ENCODE results near the gene OR1J1.

OR1J1 gene

DNA sequence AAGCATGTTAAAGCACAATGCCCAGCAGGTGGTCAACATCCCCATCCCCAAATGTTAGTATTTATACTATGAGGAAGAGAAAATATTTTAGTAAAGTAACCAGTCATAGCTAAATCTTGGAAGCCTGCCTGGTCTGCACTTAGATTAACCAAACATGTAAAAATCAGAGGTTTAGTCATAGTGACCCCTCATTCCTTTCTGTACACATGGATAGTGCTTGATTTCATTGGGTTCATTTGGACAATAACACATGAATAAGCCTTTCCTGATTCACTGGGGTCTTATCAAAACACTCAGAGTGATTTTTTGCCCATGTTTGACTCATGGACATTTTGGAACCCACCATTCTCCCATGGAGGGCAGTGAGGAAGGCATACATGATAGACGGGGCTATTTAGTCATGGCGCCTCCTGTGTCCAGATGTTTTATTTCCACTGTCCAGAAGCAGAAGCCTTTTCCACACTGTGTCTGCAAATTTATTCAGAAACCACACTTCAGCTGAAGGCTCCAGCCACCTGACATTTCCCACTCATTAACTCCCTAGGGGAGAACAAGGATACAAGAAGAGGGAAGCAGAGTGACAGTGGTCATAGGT is 32.5 kb downstream of the OR1J1 start:
- H3K9me3 ChIP-seq (ENCODE audit: control insufficient read depth in 2 of 2, low read length in 2 of 2): no peaks in the 10 kb centered on the region
- no peak overlapping the region for H3K9ac ChIP-seq (ENCODE audit: low read length in 2 of 2)
- no peaks in the 10 kb centered on the region for H3K27me3 ChIP-seq (ENCODE audit: control insufficient read depth in 1 of 2, insufficient read depth in 2 of 2, low read length in 2 of 2)
- no peaks in the 10 kb centered on the region for H3K36me3 ChIP-seq (ENCODE audit: control insufficient read depth in 2 of 2, insufficient read depth in 2 of 2, low read length in 2 of 2)
- H3K27ac ChIP-seq (ENCODE audit: low read length): no peak overlapping the region
- H3K4me1 ChIP-seq (ENCODE audit: control insufficient read depth, insufficient read depth, low read length): peaks cover 6% of the 10 kb centered on the region
- no peak overlapping the region for H3K4me3 ChIP-seq (ENCODE audit: low read length in 2 of 2)

DNA sequence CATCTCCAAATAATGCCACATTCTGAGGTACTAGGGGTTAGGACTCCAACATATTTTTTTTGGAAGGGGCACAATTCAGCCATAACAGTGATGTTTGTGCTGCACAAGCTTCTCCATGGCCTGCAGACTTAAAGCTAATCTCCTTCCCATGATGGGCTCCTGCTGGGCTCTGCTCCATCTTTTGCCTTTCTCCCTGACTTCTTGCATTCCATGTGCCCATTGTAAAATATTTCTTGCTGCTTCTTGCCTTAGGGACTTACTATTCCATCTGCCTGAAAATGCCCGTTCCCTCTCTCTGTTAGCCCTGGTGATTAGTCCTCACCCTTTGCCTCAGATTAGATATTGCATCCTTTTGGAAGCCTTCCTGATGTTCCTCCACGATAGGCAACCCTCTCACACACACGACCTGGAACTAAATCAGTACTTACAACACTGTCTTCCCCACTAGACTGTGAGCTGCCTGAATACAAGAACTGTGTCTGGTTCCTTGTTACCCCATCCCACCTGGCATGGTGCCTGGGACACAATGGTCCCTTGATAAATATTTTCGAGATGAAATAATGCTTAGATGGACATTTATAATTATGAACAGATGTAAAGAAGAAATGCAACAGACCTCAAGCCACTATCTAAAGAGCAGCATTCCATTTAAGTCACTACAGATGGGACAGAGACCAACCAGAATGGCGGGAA is 33.5 kb downstream of the OR1J1 start:
- H3K9ac ChIP-seq (ENCODE audit: low read length in 2 of 2): no peak overlapping the region

GRCh38 chr9:122442568-122442967 is 35.2 kb downstream of the OR1J1 start:
- Histone ChIP-seq H3K36me3 (ENCODE audit: control insufficient read depth in 2 of 2, insufficient read depth in 2 of 2, low read length in 2 of 2) (no peaks in the 10 kb centered on the region), H3K27me3 (ENCODE audit: control insufficient read depth in 1 of 2, insufficient read depth in 2 of 2, low read length in 2 of 2) (no peaks in the 10 kb centered on the region), H3K27ac (ENCODE audit: low read length) (no peak overlapping the region), H3K4me1 (ENCODE audit: control insufficient read depth, insufficient read depth, low read length) (peaks cover 6% of the 10 kb centered on the region), H3K4me3 (ENCODE audit: low read length in 2 of 2) (no peak overlapping the region), H3K9ac (ENCODE audit: low read length in 2 of 2) (no peak overlapping the region), H3K9me3 (ENCODE audit: control insufficient read depth in 2 of 2, low read length in 2 of 2) (no peaks in the 10 kb centered on the region)

More for the DNA sequence above, 33.5 kb downstream of the OR1J1 start:
- Histone ChIP-seq H3K27me3 (ENCODE audit: control insufficient read depth in 1 of 2, insufficient read depth in 2 of 2, low read length in 2 of 2) (no peaks in the 10 kb centered on the region), H3K36me3 (ENCODE audit: control insufficient read depth in 2 of 2, insufficient read depth in 2 of 2, low read length in 2 of 2) (no peaks in the 10 kb centered on the region), H3K4me1 (ENCODE audit: control insufficient read depth, insufficient read depth, low read length) (peaks cover 6% of the 10 kb centered on the region), H3K27ac (ENCODE audit: low read length) (no peak overlapping the region), H3K9me3 (ENCODE audit: control insufficient read depth in 2 of 2, low read length in 2 of 2) (no peaks in the 10 kb centered on the region), H3K4me3 (ENCODE audit: low read length in 2 of 2) (no peak overlapping the region)
